ENCODE results near the gene CEP128.

- TF ChIP-seq EZH2 (IDR thresholded peaks at IDR 0.05; ENCODE audit: insufficient read depth, poor library complexity, severe bottlenecking): no peak
- no peak for TF ChIP-seq EZH2phosphoT487 (IDR thresholded peaks at IDR 0.05; ENCODE audit: insufficient read depth, low read depth)
Observed at GRCh38 chr14:80902608-80903007, 38.9 kb downstream of the CEP128 start.
